GM19467 (cell line): ENCODE data around the gene TTC28.

Experiments
- ATAC-seq: cut with Tn5 transposase; IDR thresholded peaks from one replicate; pipeline ENCODE4 v1.9.1; 2021; ENCODE audit warnings: mild to moderate bottlenecking, moderate library complexity; ENCODE audit not compliant: unreplicated experiment

TTC28 gene

GRCh38 chr22:28123989-28124766, 555.5 kb downstream of the TTC28 start:
- ATAC-seq, result no peak

- no peak for ATAC-seq
Measured at GRCh38 chr22:28120691-28121592, 558.7 kb downstream of the TTC28 start.

GRCh38 chr22:28118957-28119631, 560.5 kb downstream of the TTC28 start:
- ATAC-seq, result no peak

- ATAC-seq, result no peak
Measured at GRCh38 chr22:28116219-28116673, 563.4 kb downstream of the TTC28 start.

GRCh38 chr22:28115426-28115825, 564.2 kb downstream of the TTC28 start:
- no peak for ATAC-seq

GRCh38 chr22:28112548-28113043, 567.0 kb downstream of the TTC28 start:
- ATAC-seq, result no peak

GRCh38 chr22:28112190-28112544, 567.5 kb downstream of the TTC28 start:
- no peak for ATAC-seq

- no peak for ATAC-seq
Measured at GRCh38 chr22:28111501-28112189, 568.0 kb downstream of the TTC28 start.

- ATAC-seq, result no peak
Measured at GRCh38 chr22:28108851-28109250, 570.8 kb downstream of the TTC28 start.

- ATAC-seq, result no peak
Measured at GRCh38 chr22:28106617-28107016, 573.0 kb downstream of the TTC28 start.

GRCh38 chr22:28105988-28106387, 573.7 kb downstream of the TTC28 start:
- no peak for ATAC-seq

GRCh38 chr22:28105413-28105812, 574.2 kb downstream of the TTC28 start:
- ATAC-seq, result no peak

GRCh38 chr22:28103596-28103995, 576.0 kb downstream of the TTC28 start:
- ATAC-seq, result no peak

GRCh38 chr22:28102151-28102812, 577.4 kb downstream of the TTC28 start:
- no peak for ATAC-seq

- ATAC-seq, result no peak
Measured at GRCh38 chr22:28097627-28098026, 582.0 kb downstream of the TTC28 start.

- no peak for ATAC-seq
Measured at GRCh38 chr22:28096161-28096560, 583.5 kb downstream of the TTC28 start.

- ATAC-seq, result no peak
Measured at GRCh38 chr22:28095316-28096095, 584.1 kb downstream of the TTC28 start.

- ATAC-seq, result no peak
Measured at GRCh38 chr22:28094771-28095170, 584.9 kb downstream of the TTC28 start.

GRCh38 chr22:28093711-28094110, 585.9 kb downstream of the TTC28 start:
- ATAC-seq, result no peak
